ENCODE measurements around the gene SMIM24. TPM values are rescaled to one million over a fixed set of nuclear protein-coding genes. Genes with fewer than 3 reads are reported as not detected.

The SMIM24 gene
- polyA plus RNA-seq, 2 of the 4 experiments (the other 2 are of a cell fraction) = 1.0 to 1.2 TPM

- Histone ChIP-seq H3K27ac (no peak overlapping the region), H3K4me1 (peaks cover 21% of the 10 kb centered on the region), H3K4me2 (no peak overlapping the region), H3K9me3 (no peaks in the 10 kb centered on the region), H3K4me3 (no peak overlapping the region)
- TF ChIP-seq E2F6 (IDR thresholded peaks at IDR 0.05; ENCODE audit: borderline replicate concordance, low read depth) = no peak
- TF ChIP-seq EHMT2 (IDR thresholded peaks at IDR 0.05; ENCODE audit: low read depth) = no peak
- no peak for TF ChIP-seq HOXB5 (CRISPR knock-in tag; IDR thresholded peaks at IDR 0.05)
- TF ChIP-seq ZFP36 (IDR thresholded peaks at IDR 0.05; ENCODE audit: borderline replicate concordance, partially characterized antibody) = no peak
- no peak for TF ChIP-seq KDM1A (IDR thresholded peaks at IDR 0.05; ENCODE audit: low read depth)
- FAIRE-seq (no peak), DNase-seq (ENCODE audit: low read depth in 1 of 2, low spot score in 1 of 2) (no peak), ATAC-seq (no peak)
- ChIA-PET CTCF (interaction anchor here (1.2 to 2.9 kb wide), 4 partner anchors 9 to 172 kb away, joined by 3 to 13 read pairs (median 4); no protein-coding TSS in a partner anchor), POLR2A (no interaction called here)
- WGBS (ENCODE audit: missing lambda C conversion rate) = 78% methylated on average over 13 of the region's 13 CpGs
Measured at GRCh38 chr19:3503036-3503572, 22.8 kb upstream of the SMIM24 start.

- FAIRE-seq (no peak), DNase-seq (ENCODE audit: low read depth in 1 of 2, low spot score in 1 of 2) (no peak), ATAC-seq (no peak)
- 75% methylated on average over 3 of the region's 3 CpGs for WGBS (ENCODE audit: missing lambda C conversion rate)
- POLR2A ChIA-PET = no interaction called here
- Histone ChIP-seq H3K4me3 (no peak overlapping the region), H3K4me2 (no peak overlapping the region), H3K27ac (no peak overlapping the region), H3K4me1 (peaks cover 15% of the 10 kb centered on the region; the same call in 2 of the 3 replicates), H3K9me3 (no peaks in the 10 kb centered on the region)
- TF ChIP-seq ESRRA (IDR thresholded peaks at IDR 0.05; ENCODE audit: borderline replicate concordance, low read length) = no peak
- no peak for TF ChIP-seq RCOR1 (IDR thresholded peaks at IDR 0.05; ENCODE audit: low read depth, low read length)
- TF ChIP-seq MAFK (IDR thresholded peaks at IDR 0.05; ENCODE audit: partially characterized antibody) = no peak
- no peak for TF ChIP-seq RARB (CRISPR knock-in tag; IDR thresholded peaks at IDR 0.05)
- no peak for TF ChIP-seq KDM1A (IDR thresholded peaks at IDR 0.05; ENCODE audit: low read depth)
- CTCF ChIA-PET = interaction anchor here (0.6 to 2.9 kb wide), 3 partner anchors 16 to 197 kb away, joined by 3 to 13 read pairs (median 3); no protein-coding TSS in a partner anchor
Measured at GRCh38 chr19:3501780-3502179, 21.5 kb upstream of the SMIM24 start.

- peak within 1 kb of the TSS; percentile 93 for H3K4me3 ChIP-seq
- ChIA-PET POLR2A (interaction anchor here (1.0 kb wide), 1 partner anchor 14 kb away, joined by 3 read pairs; no protein-coding TSS in a partner anchor), CTCF (interaction anchor here (1.5 to 5.2 kb wide), 2 partner anchors 15 to 195 kb away, joined by 3 to 32 read pairs; partner anchors contain the start of gene SMIM44)
- no peaks in the 10 kb centered on the region for H3K9me3 ChIP-seq
- DNase-seq (ENCODE audit: low read depth in 1 of 2, low spot score in 1 of 2) = peak; percentile 90 to 97
- WGBS (ENCODE audit: missing lambda C conversion rate) = 4% methylated on average over 31 of the region's 52 CpGs
- H3K4me2 ChIP-seq = peak within 1 kb of the TSS; percentile 99
- peak; percentile 56 for FAIRE-seq
- peak; percentile 95 to 96 for ATAC-seq
- H3K4me1 ChIP-seq = peaks cover 15% of the 10 kb centered on the region; the same call in 2 of the 3 replicates
- H3K27ac ChIP-seq = peak within 1 kb of the TSS; percentile 96 to 99
- TF ChIP-seq GATA3 (IDR thresholded peaks at IDR 0.05; ENCODE audit: borderline replicate concordance) = peak; percentile 85
- no peak for TF ChIP-seq CTCF (IDR thresholded peaks at IDR 0.05)
- TF ChIP-seq RAD21 (conservative IDR thresholded peaks at IDR 0.05 in 1 of 2, IDR thresholded peaks at IDR 0.05 in 1 of 2) = no peak
- TF ChIP-seq MYC (IDR thresholded peaks at IDR 0.05; ENCODE audit: borderline replicate concordance, low read length) = 0 out of 2 replicates have a peak, but pooled peaks have one; percentile 32
- TF ChIP-seq EHMT2 (IDR thresholded peaks at IDR 0.05; ENCODE audit: low read depth) = no peak
- no peak for TF ChIP-seq CHD2 (IDR thresholded peaks at IDR 0.05; ENCODE audit: low read length, partially characterized antibody)
- peak; percentile 54; the same call in 1 of the 2 replicates for TF ChIP-seq RFX5 (IDR thresholded peaks at IDR 0.05)
- peak; percentile 72 for TF ChIP-seq POLR2A (IDR thresholded peaks at IDR 0.05; ENCODE audit: low read length)
- no peak for TF ChIP-seq ZFP36 (IDR thresholded peaks at IDR 0.05; ENCODE audit: borderline replicate concordance, partially characterized antibody)
- 0 out of 2 replicates have a peak, but pooled peaks have one; percentile 31 for TF ChIP-seq HOXB5 (CRISPR knock-in tag; IDR thresholded peaks at IDR 0.05)
- TF ChIP-seq E2F6 (IDR thresholded peaks at IDR 0.05; ENCODE audit: borderline replicate concordance, low read depth) = peak; percentile 74
- 0 out of 3 replicates have a peak, but pooled peaks have one; percentile 54 for TF ChIP-seq BCL3 (IDR thresholded peaks at IDR 0.05)
- TF ChIP-seq HEYL (CRISPR knock-in tag; IDR thresholded peaks at IDR 0.05) = no peak
- peak; percentile 95 for TF ChIP-seq USF2 (IDR thresholded peaks at IDR 0.05)
- TF ChIP-seq ZC3H11A (IDR thresholded peaks at IDR 0.05) = no peak
- no peak for TF ChIP-seq KDM1A (IDR thresholded peaks at IDR 0.05; ENCODE audit: low read depth)
- no peak for TF ChIP-seq FOSB (CRISPR knock-in tag; IDR thresholded peaks at IDR 0.05)
- no peak for TF ChIP-seq POLR2AphosphoS2 (conservative IDR thresholded peaks at IDR 0.05; ENCODE audit: low read length)
- no peak for TF ChIP-seq SMC3 (IDR thresholded peaks at IDR 0.05)
- no peak for TF ChIP-seq ATOH8 (CRISPR knock-in tag; IDR thresholded peaks at IDR 0.05; ENCODE audit: low read depth)
- no peak for TF ChIP-seq RNF2 (IDR thresholded peaks at IDR 0.05; ENCODE audit: borderline replicate concordance, low read depth)
Measured at GRCh38 chr19:3500429-3501101, 20.2 kb upstream of the SMIM24 start, which contains the start of gene DOHH. TSS of gene DOHH (minus strand) at chr19:3500674. CDS start at chr19:3496814, 3,860 bp downstream.

All from A549 (cell line).